HepG2 (cell line): ENCODE data around the gene EVPLL. TPM values are rescaled to one million over a fixed set of nuclear protein-coding genes. Genes with fewer than 3 reads are reported as not detected.

Source experiments
- ATAC-seq: fragments of 200-7000 bp; cut with Tn5 transposase; 3 replicates; pipeline ENCODE4 v1.9.1; 2020; ENCODE audit warnings: mild to moderate bottlenecking, moderate library complexity
- BruUV-seq: library from RNA; stranded (reverse); fragments of 400-500 nt; replicated peaks from 2 replicates; lab custom pipeline; 2021; lab: Mats Ljungman, UMichigan
- CTCF ChIA-PET: fragments of 300-600 bp; formaldehyde crosslinking; extraction: SDS; loops from one replicate; lab custom pipeline; 2021; ENCODE audit warnings: low total read pairs, inconsistent platforms, low intra/inter-chr PET ratio; lab: Yijun Ruan, JAX
- POLR2A ChIA-PET: fragments of 350-600 bp; sonication (Branson Sonifier 250); formaldehyde crosslinking; loops from one replicate; lab custom pipeline; 2020; ENCODE audit warnings: antibody characterized with exemption, inconsistent platforms; lab: Yijun Ruan, JAX
- DNase-seq: peaks from one replicate; pipeline ENCODE4 v3.0.0-alpha.2; 2015; ENCODE audit warnings: low spot score
- FAIRE-seq: peaks from 3 replicates; lab custom pipeline; 2011; peaks lifted over from hg19 to GRCh38; lab: Jason Lieb, UNC
- H2AFZ ChIP-seq: one replicate; pipeline ENCODE4 v1.6.1; 2011; ENCODE audit warnings: low read length, inconsistent platforms
- H3K27ac ChIP-seq: fragments of 300-600 bp; 3 replicates; pipeline ENCODE4 v1.8.0; 2011; ENCODE audit warnings: mixed run types, mild to moderate bottlenecking, mixed read lengths, low read length, inconsistent platforms; ENCODE audit not compliant: insufficient read depth; ENCODE audit errors: extremely low read length
- H3K27me3 ChIP-seq, 2 experiments: fragments of 200-600 bp in 1 of 2; 2 replicates in 1 of 2; 3 replicates in 1 of 2; pipeline versions ENCODE4 v1.6.0 to v1.8.0; 2011; ENCODE audit warnings: low read length in 2 of 2, mild to moderate bottlenecking in 2 of 2, moderate library complexity in 2 of 2, inconsistent platforms in 1 of 2; ENCODE audit not compliant: insufficient read depth in 2 of 2, control insufficient read depth in 1 of 2
- H3K36me3 ChIP-seq, 2 experiments: fragments of 200-600 bp in 1 of 2; replicated peaks in 1 of 2; 2 replicates in 1 of 2; 3 replicates in 1 of 2; pipeline versions ENCODE4 v1.5.1 to v1.8.0; 2011; ENCODE audit warnings: low read length in 2 of 2, inconsistent platforms in 1 of 2; ENCODE audit not compliant: insufficient read depth in 2 of 2, control insufficient read depth in 1 of 2
- H3K4me1 ChIP-seq: 2 replicates; pipeline ENCODE4 v1.5.1; 2012; ENCODE audit warnings: low read length, inconsistent platforms; ENCODE audit not compliant: insufficient read depth
- H3K4me2 ChIP-seq: 2 replicates; pipeline ENCODE4 v1.6.0; 2011; ENCODE audit warnings: low read depth, low read length, inconsistent platforms
- H3K4me3 ChIP-seq, 3 experiments: fragments of 200-600 bp in 1 of 3; sonication (generic), shearing (Covaris generic) in 1 of 3; replicated peaks in 1 of 3; 2 replicates each; pipeline ENCODE4 v1.5.1; 2011 to 2016; ENCODE audit warnings: low read length in 3 of 3, inconsistent platforms in 2 of 3, low read depth in 2 of 3, mild to moderate bottlenecking in 2 of 3, control low read depth in 1 of 3, mixed read lengths in 1 of 3; ENCODE audit not compliant: insufficient read depth in 1 of 3
- H3K79me2 ChIP-seq: one replicate; pipeline ENCODE4 v1.6.1; 2011; ENCODE audit warnings: low read length, inconsistent platforms; ENCODE audit not compliant: insufficient read depth
- H3K9ac ChIP-seq: 2 replicates; pipeline ENCODE4 v1.6.0; 2011; ENCODE audit warnings: mild to moderate bottlenecking, low read depth, low read length, inconsistent platforms; ENCODE audit not compliant: insufficient read depth
- H3K9me3 ChIP-seq: 2 replicates; pipeline ENCODE4 v1.5.1; 2012; ENCODE audit warnings: mild to moderate bottlenecking, low read length
- H4K20me1 ChIP-seq: 2 replicates; pipeline ENCODE4 v1.6.0; 2011; ENCODE audit warnings: inconsistent platforms, mild to moderate bottlenecking, low read length, moderate library complexity; ENCODE audit not compliant: insufficient read depth
- HDAC2 ChIP-seq: sonication (generic); formaldehyde crosslinking; IDR thresholded peaks from 2 replicates; pipeline ENCODE4 v1.4.0; 2020; ENCODE audit warnings: missing genetic modification reagents
- MAFK ChIP-seq, 2 experiments: IDR thresholded peaks in 1 of 2; conservative IDR thresholded peaks in 1 of 2; 2 replicates each; pipeline ENCODE4 v1.6.1; 2011; ENCODE audit warnings: improper control_type of control experiment in 2 of 2, low read length in 2 of 2
- NCOA1 ChIP-seq: sonication (generic); formaldehyde crosslinking; IDR thresholded peaks from 2 replicates; pipeline ENCODE4 v1.9.0; 2021; ENCODE audit warnings: missing genetic modification reagents
- TEAD2 ChIP-seq: sonication (generic); formaldehyde crosslinking; IDR thresholded peaks from 2 replicates; pipeline ENCODE4 v1.9.0; 2021; ENCODE audit warnings: missing genetic modification reagents
- ZNF746 ChIP-seq: sonication (generic); formaldehyde crosslinking; IDR thresholded peaks from 2 replicates; pipeline ENCODE4 v1.8.0; 2022; ENCODE audit warnings: mild to moderate bottlenecking, missing genetic modification reagents
- WGBS: methylation state at CpG from one replicate; pipeline ENCODE4 v1.1.6; 2017; ENCODE audit warnings: low lambda C conversion rate; 5-methylcytosine and 5-hydroxymethylcytosine counted together
- in situ Hi-C: cut with HindIII; loops from 2 replicates; pipeline ENCODE4 v1.10.0; 2017; ENCODE audit warnings: low pct_unique_long_range_greater_than_20kb; ENCODE audit not compliant: extremely low pct_ligation_motif_present
- intact Hi-C: fragments of 100-400 bp; cut with micrococcal nuclease; formaldehyde crosslinking; loops from one replicate; pipeline ENCODE4 v1.10.0; 2022; ENCODE audit not compliant: unreplicated experiment
- polyA plus RNA-seq, 8 experiments: library from polyadenylated mRNA; depleted of rRNA in 3 of 8; stranded (reverse) in 7 of 8; unstranded in 1 of 8; fragments of >200 nt; fragmentation: Illumina TruSeq in 4 of 8; extraction: Trizol in 4 of 8; gene quantifications; 2 replicates each; pipeline versions ENCODE4 v1.2.1 to v1.2.3, GENCODE V29; 2011 to 2016; ENCODE audit warnings: low read depth in 4 of 8, missing spikeins in 1 of 8, mixed read lengths in 1 of 8; ENCODE audit not compliant: insufficient read depth in 1 of 8
- total RNA-seq, 5 experiments: library from RNA; depleted of rRNA; stranded (reverse); fragments of >200 nt; fragmentation: Illumina TruSeq; extraction: Trizol; gene quantifications; 2 replicates each; pipeline ENCODE4 v1.2.3, GENCODE V29; 2016; ENCODE audit warnings: low read depth in 1 of 5

Gene EVPLL
- total and polyA plus RNA-seq, 2 of the 13 experiments (the other 11 are each of a cell fraction or from before 2014, with no cell fraction given): 0.07 TPM; not detected in 1

DNA sequence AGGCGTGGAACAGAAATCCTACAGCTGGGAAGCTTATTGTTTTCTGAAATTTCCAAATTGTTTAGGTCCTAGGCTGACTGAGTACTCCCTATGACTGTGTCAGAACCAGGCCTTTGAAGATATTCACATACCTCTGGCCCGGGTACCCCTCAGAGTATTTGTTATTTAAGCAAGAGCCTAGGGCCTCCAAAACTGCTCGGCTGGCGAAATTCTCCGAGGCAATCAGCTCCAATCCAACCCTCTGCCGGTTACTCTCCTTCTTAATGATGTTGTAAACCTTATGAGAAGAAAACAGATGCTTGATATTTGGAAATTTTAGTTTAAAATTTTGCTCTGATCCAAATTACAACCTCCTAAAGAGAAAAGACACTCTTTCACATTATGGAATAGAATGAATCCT, 24.0 kb upstream of the EVPLL start:
- in situ Hi-C loops: no loop called here
- POLR2A ChIA-PET: no interaction called here

DNA sequence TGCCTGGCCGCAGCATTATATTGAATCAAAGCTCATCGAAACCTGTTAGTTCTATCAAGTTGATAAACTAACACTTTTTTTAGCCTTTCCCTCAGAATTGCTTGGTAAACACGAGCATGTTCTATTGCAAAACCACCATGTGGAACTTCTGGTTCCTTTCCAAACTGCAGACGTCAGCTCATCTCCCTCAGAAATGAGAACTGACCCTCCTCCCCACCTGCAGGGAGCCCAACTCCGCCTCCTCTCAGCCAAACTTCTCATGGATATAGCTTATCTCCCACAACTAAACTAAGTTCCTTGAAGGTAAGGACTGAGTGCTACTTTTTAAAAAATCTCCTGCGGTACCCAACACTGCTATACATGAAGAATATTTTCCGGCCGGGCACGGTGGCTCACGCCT, 21.0 kb upstream of the EVPLL start:
- WGBS: 95% methylated on average over 10 of the region's 10 CpGs
- no peak for FAIRE-seq
- no peak for ATAC-seq
- DNase-seq: no peak
- H3K27ac ChIP-seq: no peak overlapping the region
- peaks cover 3% of the 10 kb centered on the region for H3K79me2 ChIP-seq
- no peaks in the 10 kb centered on the region for H3K27me3 ChIP-seq
- no peaks in the 10 kb centered on the region for H3K9me3 ChIP-seq
- H3K4me2 ChIP-seq: no peak overlapping the region
- no peaks in the 10 kb centered on the region for H4K20me1 ChIP-seq
- no peak overlapping the region for H3K4me3 ChIP-seq
- H3K9ac ChIP-seq: no peak overlapping the region
- BruUV-seq: no TSS peak
- CTCF ChIA-PET: no interaction called here
- in situ Hi-C loops: no loop called here
- POLR2A ChIA-PET: no interaction called here
- peaks cover 29% of the 10 kb centered on the region for H3K4me1 ChIP-seq
- intact Hi-C loops: no loop called here
- H3K36me3 ChIP-seq: peaks cover 6 to 21% of the 10 kb centered on the region in 2 experiments
- H2AFZ ChIP-seq: no peak overlapping the region
- TF ChIP-seq NCOA1: no peak
- no peak for TF ChIP-seq HDAC2
- TF ChIP-seq ZNF746 (CRISPR knock-in tag): no peak

More for the DNA sequence above, 24.0 kb upstream of the EVPLL start:
- ATAC-seq (no peak), FAIRE-seq (no peak), DNase-seq (no peak)
- H3K9ac ChIP-seq: no peak overlapping the region
- H3K4me2 ChIP-seq: no peak overlapping the region
- intact Hi-C loops: no loop called here
- no peak overlapping the region for H3K27ac ChIP-seq
- H3K9me3 ChIP-seq: no peaks in the 10 kb centered on the region
- no peaks in the 10 kb centered on the region for H3K27me3 ChIP-seq
- H4K20me1 ChIP-seq: no peaks in the 10 kb centered on the region
- H3K79me2 ChIP-seq: no peaks in the 10 kb centered on the region
- peaks cover 7 to 28% of the 10 kb centered on the region in 2 experiments for H3K36me3 ChIP-seq
- H3K4me3 ChIP-seq: no peak overlapping the region
- H3K4me1 ChIP-seq: peaks cover 14% of the 10 kb centered on the region
- H2AFZ ChIP-seq: no peak overlapping the region
- BruUV-seq: no TSS peak
- no peak for TF ChIP-seq TEAD2 (CRISPR knock-in tag)
- TF ChIP-seq MAFK (conservative IDR thresholded peaks at IDR 0.05 in 1 of 2, IDR thresholded peaks at IDR 0.05 in 1 of 2; ENCODE audit: low read length in 2 of 2): 0 out of 4 replicates have a peak, but pooled peaks of 1 of the 2 experiments have one; percentile 3
- CTCF ChIA-PET: no interaction called here
- WGBS: 92% methylated on average over 6 of the region's 6 CpGs
